COR-L47 (cell line): ENCODE results near the gene SCGB1D4.
"Not testable (repeated sequence)": the region's sequence is repeated elsewhere in the genome, so short reads cannot be mapped to it uniquely, and the experiment has no call there.

Experiments used
- DNase-seq: peaks from one replicate; lab custom pipeline; 2025; lab: John Stamatoyannopoulos, UW

SCGB1D4 gene, protein sequence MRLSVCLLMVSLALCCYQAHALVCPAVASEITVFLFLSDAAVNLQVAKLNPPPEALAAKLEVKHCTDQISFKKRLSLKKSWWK

DNA sequence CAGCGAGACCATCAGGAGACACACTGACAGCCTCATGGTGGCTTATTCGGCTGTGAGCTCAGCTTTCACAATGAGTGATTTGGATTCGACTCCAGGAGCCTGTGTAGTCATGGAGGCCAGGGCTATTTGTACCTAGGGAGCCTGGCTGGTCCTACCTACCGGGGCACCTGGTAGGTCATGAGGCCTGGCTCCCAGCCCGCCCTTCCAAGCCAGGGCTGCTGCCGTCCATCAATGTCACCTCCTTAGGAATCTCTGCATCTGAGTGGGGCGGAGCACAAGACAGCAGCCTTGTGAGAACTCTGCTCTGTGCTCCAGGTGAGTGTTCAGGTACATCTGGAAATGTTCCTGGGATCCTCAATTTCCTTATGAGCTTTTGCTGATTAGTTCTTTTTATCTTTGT, at the start of gene SCGB1D4:
Gene SCGB1D4, minus strand, starts transcription at position 101 of the 400 bp plus-strand sequence. Its CDS starts 65 bp downstream, at position 36.
- DNase-seq: no peak

DNA sequence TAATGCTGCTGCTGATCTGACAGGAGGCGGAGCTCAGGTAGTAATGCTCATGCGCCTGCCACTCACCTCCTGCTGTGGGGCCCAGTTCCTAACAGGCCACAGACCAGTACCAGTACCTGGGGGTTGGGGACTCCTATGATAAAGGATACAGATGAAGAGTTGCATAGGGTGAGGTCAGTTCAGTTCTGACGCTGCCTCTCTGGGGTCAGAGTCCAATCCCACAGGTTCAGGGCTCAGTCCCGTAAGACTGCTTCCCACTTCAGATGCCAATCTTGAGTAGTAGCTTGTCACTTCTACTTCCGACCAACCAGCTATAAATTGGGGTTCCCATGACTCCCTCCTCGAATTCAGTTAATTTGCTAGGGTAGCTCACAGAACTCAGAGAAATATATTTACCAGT, 47.0 kb upstream of the SCGB1D4 start:
- no peak for DNase-seq

GRCh38 chr11:62344210-62344609, 45.3 kb upstream of the SCGB1D4 start:
- no peak for DNase-seq

- not testable (repeated sequence) for DNase-seq
These were observed 44.8 kb upstream of the SCGB1D4 start for GRCh38 chr11:62343646-62344190.

GRCh38 chr11:62341588-62341987, 42.7 kb upstream of the SCGB1D4 start:
- DNase-seq: no peak

DNA sequence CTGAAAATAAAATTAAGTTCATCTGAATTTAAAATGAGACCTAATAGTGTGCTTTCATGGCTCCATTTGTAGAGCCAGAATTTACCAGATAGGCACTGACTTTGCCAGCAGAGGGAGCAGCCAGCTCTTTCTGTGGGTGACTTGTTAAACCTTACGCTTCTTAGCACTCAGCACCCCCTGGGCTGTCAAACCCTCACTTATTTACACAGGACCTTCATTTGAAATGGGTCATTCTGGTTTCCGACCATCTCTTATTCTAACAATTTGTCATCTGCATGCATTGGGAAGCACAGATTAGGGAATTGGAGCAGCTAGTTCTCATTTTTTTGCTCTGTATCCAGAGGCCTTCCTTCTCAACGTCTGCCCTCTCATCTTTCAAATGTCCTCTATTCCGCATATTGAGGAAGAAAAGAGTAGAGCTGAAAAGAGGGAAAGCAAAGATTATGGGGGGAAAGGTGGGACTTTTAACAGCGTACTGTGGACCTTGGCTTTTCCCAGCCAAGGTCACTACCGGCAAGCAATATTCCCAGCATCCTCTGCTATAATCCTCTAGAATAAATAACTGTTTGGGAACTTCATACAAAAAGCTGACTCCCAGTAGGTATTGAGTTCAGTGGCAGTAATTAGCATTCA, 41.5 kb upstream of the SCGB1D4 start:
- peak; percentile 33 for DNase-seq

- no peak for DNase-seq
These were observed 39.3 kb upstream of the SCGB1D4 start for GRCh38 chr11:62338218-62338617.

GRCh38 chr11:62337303-62338181, 38.7 kb upstream of the SCGB1D4 start, which contains the start of gene ASRGL1:
TSS of gene ASRGL1 (plus strand) at chr11:62337448. CDS start at chr11:62337978, 530 bp downstream.
- peak; percentile 92 for DNase-seq

DNA sequence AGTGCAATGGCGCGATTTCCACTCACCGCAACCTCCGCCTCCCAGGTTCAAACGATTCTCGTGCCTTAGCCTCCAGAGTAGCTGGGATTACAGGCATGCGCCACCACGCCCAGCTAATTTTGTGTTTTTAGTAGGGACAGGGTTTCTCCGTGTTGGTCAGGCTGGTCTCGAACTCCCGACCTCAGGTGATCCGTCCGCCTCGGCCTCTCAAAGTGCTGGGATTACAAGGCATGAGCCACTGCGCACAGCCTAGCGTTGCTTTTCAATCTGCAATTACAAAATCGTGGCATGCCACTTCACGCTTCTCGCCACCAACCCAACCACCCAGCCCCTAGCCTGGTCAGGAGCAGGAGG, 38.1 kb upstream of the SCGB1D4 start:
- DNase-seq: not testable (repeated sequence)

- no peak for DNase-seq
These were observed 34.9 kb upstream of the SCGB1D4 start for GRCh38 chr11:62333768-62334167.

DNA sequence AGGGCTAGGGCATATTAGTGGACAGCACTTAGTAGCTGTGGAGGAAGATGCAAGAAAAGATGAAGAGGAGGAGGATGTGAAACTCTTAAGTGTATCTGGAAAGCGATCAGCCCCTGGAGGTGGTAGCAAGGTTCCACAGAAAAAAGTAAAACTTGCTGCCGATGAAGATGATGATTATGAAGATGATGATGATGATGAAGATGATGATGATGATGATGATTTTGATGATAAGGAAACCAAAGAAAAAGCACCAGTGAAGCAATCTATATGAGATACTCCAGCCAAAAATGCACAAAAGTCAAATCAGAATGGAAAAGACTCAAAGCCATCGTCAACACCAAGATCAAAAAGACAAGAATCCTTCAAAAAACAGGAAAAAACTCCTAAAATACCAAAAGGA, 32.4 kb upstream of the SCGB1D4 start:
- not testable (repeated sequence) for DNase-seq

- not testable (repeated sequence) for DNase-seq
These were observed 28.7 kb upstream of the SCGB1D4 start for GRCh38 chr11:62327541-62327940.

- not testable (repeated sequence) for DNase-seq
These were observed 27.8 kb upstream of the SCGB1D4 start for GRCh38 chr11:62326719-62327118.

DNA sequence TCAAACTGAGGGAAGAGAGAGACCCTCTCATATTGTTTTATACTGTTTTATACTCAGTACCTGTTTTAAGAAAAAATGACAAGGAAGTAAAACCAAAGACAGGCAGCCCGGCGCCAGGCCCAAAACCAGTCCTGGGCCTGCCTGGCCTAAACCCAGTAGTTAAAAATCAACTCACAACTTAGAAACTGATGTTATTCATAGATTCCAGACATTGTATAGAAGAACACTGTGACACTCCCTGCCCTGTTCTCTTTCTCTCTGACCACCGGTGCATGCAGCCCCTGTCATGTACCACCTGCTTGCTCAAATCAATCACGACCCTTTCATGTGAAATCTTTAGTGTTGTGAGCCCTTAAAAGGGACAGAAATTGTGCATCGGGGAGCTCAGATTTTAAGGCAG, 26.9 kb upstream of the SCGB1D4 start:
- not testable (repeated sequence) for DNase-seq

- no peak for DNase-seq
These were observed 26.1 kb upstream of the SCGB1D4 start for GRCh38 chr11:62324731-62325556.

- DNase-seq: no peak
These were observed 23.6 kb upstream of the SCGB1D4 start for GRCh38 chr11:62322524-62322923.

- no peak for DNase-seq
These were observed 16.6 kb upstream of the SCGB1D4 start for GRCh38 chr11:62315431-62315830.

DNA sequence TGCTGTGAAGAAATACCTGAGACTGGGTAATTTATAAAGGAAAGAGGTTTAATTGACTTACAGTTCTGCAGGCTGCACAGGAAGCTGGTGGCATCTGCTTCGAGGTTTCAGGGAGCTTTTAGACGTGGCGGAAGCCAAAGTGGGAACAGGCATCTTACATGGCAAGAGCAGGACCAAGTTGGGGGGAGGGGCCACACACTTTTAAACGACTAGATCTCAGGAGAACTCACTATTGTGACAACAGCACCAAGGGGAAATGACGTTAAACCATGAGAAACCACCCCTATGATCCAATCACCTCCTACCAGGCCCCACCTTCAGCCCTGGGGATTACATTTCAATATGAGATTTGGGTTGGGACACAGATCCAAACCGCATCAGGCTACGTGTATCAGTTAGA, 11.1 kb upstream of the SCGB1D4 start:
- DNase-seq: no peak

DNA sequence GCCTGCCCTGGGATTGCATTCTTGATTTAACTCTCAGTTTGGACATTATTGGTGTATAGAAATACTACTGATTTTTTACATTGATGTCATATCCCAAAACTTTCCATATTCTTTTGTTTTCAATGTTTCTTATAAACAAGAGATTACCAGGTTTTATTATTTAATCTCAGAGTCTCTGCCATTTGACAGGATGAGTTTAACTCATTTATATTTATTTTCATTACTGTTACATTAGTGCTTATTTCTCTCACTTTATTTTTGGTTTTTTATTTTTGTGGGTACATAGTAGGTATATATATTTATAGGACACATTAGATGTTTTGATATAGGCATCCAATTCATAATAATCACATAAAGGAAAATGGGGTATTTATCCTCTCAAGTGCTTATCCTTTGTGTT, 9.1 kb upstream of the SCGB1D4 start:
- no peak for DNase-seq

DNA sequence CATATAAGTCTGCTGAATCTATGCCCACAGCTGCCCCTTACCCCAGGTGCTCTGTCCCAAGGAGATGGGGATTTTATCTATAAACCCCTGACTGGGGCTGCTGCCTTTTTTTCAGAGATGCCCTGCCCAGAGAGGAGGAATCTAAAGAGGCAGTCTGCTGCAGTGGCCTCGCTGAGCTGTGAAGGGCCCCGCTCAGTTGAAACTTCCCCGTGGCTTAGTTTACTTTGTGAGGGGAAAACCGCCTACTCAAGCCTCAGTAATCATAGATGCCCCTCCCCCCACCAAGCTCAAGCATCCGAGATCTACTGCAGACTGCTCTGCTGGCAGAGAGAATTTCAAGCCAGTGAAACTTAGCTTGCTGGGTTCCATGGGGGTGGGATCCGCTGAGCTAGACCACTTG, 7.4 kb upstream of the SCGB1D4 start:
- no peak for DNase-seq

DNA sequence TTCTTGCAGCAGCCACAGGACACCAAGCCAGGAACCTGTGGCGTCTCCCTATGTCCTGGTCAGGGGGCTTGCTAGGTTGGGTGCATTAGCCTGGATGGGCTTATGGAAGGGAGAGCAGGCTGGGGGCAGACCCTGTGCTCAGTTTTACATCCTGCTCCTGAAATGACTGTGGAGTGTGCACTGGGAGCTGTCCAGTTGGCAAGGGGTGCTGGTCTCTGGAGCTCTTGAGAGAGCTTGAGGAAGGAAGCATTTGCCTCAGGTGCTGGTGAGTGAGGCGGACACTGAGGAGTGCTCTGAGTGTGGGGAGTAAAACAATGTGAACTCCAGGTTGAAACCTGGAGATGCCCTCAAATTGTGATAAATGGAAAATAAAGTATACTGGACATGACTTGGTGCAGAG, 3.4 kb downstream of the SCGB1D4 start:
- no peak for DNase-seq

DNA sequence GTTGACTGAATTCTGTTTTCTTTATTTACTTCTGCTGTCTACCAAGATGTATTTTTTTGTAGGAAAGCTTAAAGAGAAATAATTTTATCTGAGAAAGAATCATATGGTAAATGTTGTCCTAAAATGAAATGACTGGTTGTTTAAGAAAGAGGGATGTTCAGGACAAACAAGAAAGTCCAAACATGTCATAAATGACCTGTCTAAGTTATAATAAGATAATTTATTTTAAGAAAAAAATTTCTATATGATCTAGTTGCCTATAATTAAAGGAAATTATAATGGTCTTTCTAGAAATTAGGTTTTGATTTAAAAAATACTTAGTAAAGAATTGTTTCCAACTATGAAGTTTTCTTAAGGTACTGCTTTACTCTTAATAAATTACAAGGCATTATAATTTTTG, 18.4 kb downstream of the SCGB1D4 start:
- no peak for DNase-seq
